ENCODE results near the gene AGBL4. TPM values are rescaled to one million over a fixed set of nuclear protein-coding genes. Genes with fewer than 3 reads are reported as not detected.
"Not testable (repeated sequence)": the region's sequence is repeated elsewhere in the genome, so short reads cannot be mapped to it uniquely, and the experiment has no call there.

AGBL4 gene
- total RNA-seq, 4 donors from 2014 or later = 0.13 TPM; not detected in 3

DNA sequence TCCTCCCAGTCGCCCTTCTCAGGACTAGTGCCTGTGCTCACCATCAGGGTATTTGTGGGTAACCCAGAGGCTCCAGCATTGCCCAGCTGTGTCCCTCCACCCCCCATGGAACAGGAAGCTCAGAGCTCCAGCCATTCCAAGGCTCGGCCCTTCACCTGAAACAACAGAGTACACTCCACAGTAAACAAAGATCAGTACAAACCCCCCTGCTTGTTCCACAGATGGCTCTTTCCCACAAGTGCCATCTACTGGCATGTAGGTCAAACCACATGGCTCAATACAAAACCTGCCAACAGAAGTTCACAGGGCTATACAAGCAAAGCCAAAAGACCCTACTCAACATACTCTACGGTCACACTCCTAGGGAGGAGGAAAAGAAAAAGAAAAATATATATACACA, 258.7 kb downstream of the AGBL4 start:
- Histone ChIP-seq H3K36me3 (no peaks in the 10 kb centered on the region), H3K27ac (replicated peaks in 1 of 4) (no peak overlapping the region), H3K9me3 (peaks cover 0 to 17% (median 4%) of the 10 kb centered on the region in 4 donors), H3K4me1 (no peaks in the 10 kb centered on the region), H3K4me3 (no peak overlapping the region), H3K27me3 (no peaks in the 10 kb centered on the region)
- 43% methylated on average over 3 of the region's 3 CpGs for WGBS
- TF ChIP-seq EP300 (IDR thresholded peaks at IDR 0.05) (no peak), POLR2A (IDR thresholded peaks at IDR 0.05; ENCODE audit: low read depth) (no peak), POLR2AphosphoS5 (IDR thresholded peaks at IDR 0.05) (no peak)
- TF ChIP-seq, protein P1, sequence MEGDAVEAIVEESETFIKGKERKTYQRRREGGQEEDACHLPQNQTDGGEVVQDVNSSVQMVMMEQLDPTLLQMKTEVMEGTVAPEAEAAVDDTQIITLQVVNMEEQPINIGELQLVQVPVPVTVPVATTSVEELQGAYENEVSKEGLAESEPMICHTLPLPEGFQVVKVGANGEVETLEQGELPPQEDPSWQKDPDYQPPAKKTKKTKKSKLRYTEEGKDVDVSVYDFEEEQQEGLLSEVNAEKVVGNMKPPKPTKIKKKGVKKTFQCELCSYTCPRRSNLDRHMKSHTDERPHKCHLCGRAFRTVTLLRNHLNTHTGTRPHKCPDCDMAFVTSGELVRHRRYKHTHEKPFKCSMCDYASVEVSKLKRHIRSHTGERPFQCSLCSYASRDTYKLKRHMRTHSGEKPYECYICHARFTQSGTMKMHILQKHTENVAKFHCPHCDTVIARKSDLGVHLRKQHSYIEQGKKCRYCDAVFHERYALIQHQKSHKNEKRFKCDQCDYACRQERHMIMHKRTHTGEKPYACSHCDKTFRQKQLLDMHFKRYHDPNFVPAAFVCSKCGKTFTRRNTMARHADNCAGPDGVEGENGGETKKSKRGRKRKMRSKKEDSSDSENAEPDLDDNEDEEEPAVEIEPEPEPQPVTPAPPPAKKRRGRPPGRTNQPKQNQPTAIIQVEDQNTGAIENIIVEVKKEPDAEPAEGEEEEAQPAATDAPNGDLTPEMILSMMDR (IDR thresholded peaks at IDR 0.05) = no peak
- DNase-seq (ENCODE audit: extremely low spot score) = no peak
- intact Hi-C loops (cut with DNase I) = no loop called here

DNA sequence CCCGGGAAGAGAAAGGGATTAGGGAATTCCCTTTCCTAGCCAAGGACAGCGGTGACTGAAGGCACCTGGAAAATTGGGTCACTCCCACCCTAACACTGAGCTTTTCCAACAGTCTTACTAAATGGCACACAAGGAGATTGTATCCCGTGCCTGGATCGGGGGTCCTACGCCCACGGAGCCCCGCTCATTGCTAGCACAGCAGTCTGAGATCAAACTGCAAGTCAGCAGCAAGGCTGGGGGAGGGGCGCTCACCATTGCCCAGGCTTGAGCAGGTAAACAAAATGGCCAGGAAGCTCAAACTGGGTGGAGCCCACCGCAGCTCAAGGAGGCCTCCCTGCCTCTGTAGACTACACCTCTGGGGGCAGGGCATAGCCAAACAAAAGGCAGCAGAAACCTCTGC, 285.6 kb downstream of the AGBL4 start:
- H3K27me3 ChIP-seq; H3K4me1 ChIP-seq; H3K4me3 ChIP-seq; H3K36me3 ChIP-seq; H3K27ac ChIP-seq (replicated peaks in 1 of 4); intact Hi-C loops (cut with DNase I); DNase-seq (ENCODE audit: extremely low spot score): not testable (repeated sequence)
- H3K9me3 ChIP-seq = peaks cover 0 to 14% (median 5%) of the 10 kb centered on the region in 4 donors
- WGBS = 97% methylated on average over 7 of the region's 9 CpGs

DNA sequence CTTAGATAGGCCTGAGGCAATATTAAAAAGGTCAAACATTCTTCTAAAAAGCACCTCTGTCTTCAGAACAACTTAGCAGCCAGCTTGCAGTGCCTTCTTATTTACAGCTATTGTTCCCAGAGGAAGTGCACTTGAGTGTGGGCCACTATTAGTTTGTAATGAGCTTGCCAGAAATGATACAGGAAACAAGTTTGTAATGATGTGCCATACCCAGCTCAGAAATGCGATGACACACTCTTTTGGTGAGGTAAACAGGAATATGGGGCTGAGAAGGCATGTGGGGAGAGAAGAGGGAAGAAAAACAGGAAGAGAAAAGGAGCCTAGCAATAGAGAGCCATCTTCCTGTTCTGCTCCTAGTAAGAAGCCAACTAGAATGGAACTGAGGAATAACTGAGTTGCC, 295.4 kb downstream of the AGBL4 start:
- TF ChIP-seq EP300 (IDR thresholded peaks at IDR 0.05) (no peak), POLR2AphosphoS5 (IDR thresholded peaks at IDR 0.05) (no peak), POLR2A (IDR thresholded peaks at IDR 0.05; ENCODE audit: low read depth) (no peak)
- TF ChIP-seq, protein P1 (IDR thresholded peaks at IDR 0.05) = no peak
- Histone ChIP-seq H3K4me3 (no peak overlapping the region), H3K9me3 (peaks cover 0 to 11% (median 2%) of the 10 kb centered on the region in 4 donors), H3K27ac (replicated peaks in 1 of 4) (no peak overlapping the region), H3K27me3 (no peaks in the 10 kb centered on the region), H3K4me1 (no peaks in the 10 kb centered on the region), H3K36me3 (no peaks in the 10 kb centered on the region)
- intact Hi-C loops (cut with DNase I) = no loop called here
- DNase-seq (ENCODE audit: extremely low spot score) = no peak
- WGBS = 35% methylated on average over 1 of the region's 1 CpG

DNA sequence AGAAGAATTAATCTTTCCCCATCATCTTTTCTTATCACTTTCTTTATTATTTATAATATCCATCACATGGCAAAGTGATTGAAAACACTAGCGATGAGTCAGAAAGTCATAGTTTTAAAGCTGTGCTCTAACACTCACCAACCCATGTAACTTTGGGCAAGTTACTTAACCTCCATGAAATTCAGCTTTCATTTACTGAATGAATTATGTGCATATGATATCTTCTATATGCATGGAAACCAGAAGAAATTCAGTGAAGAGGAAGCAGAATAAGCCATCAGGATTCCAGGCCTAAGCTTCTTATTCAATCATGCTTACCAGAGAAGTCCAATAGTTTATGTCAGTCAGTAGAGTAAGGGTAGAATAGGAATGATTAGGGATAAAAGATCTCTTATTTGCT, 300.1 kb downstream of the AGBL4 start:
- no peak overlapping the region for H3K4me3 ChIP-seq
- no peaks in the 10 kb centered on the region for H3K4me1 ChIP-seq
- intact Hi-C loops (cut with DNase I) = no loop called here
- H3K36me3 ChIP-seq = no peaks in the 10 kb centered on the region
- H3K9me3 ChIP-seq = no peaks in the 10 kb centered on the region
- no peak overlapping the region for H3K27ac ChIP-seq (replicated peaks in 1 of 4)
- TF ChIP-seq, protein P1 (IDR thresholded peaks at IDR 0.05) = no peak
- TF ChIP-seq POLR2A (IDR thresholded peaks at IDR 0.05; ENCODE audit: low read depth) = no peak
- TF ChIP-seq EP300 (IDR thresholded peaks at IDR 0.05) = no peak
- TF ChIP-seq POLR2AphosphoS5 (IDR thresholded peaks at IDR 0.05) = no peak
- 83% methylated on average over 1 of the region's 1 CpG for WGBS
- DNase-seq (ENCODE audit: extremely low spot score) = no peak
- H3K27me3 ChIP-seq = no peaks in the 10 kb centered on the region

DNA sequence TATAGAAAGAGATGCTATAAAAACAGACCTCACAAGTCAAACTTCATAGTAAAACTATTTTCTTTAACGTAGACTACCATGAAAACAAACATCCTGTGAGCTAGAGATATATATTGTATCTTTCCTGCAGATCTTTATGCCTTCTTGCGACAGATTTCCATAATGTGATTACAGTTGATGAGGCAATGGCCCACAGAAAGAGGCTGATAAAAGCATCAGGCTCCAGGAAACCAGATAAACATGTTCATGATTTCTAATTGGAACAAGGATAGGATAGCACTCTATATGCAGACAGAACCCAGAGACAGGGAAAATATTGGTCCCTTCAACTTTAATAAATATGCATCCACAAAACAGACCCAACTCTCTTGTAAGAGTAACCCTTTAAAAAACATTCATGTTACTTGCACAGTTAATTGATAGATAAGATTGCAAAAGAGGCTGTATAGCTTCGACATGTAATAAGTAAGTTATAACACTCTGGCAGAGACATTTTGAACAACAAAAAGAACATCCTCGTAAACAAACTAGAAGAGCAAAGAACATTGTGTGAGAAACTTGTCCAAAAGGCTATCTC, 329.4 kb downstream of the AGBL4 start:
- H3K36me3 ChIP-seq = no peaks in the 10 kb centered on the region
- intact Hi-C loops (cut with DNase I) = no loop called here
- no peaks in the 10 kb centered on the region for H3K27me3 ChIP-seq
- WGBS = 66% methylated on average over 4 of the region's 4 CpGs
- no peak for TF ChIP-seq POLR2AphosphoS5 (IDR thresholded peaks at IDR 0.05)
- TF ChIP-seq, protein P1 (IDR thresholded peaks at IDR 0.05) = no peak
- no peak for TF ChIP-seq EP300 (IDR thresholded peaks at IDR 0.05)
- no peak for TF ChIP-seq POLR2A (IDR thresholded peaks at IDR 0.05; ENCODE audit: low read depth)
- no peaks in the 10 kb centered on the region for H3K4me1 ChIP-seq
- H3K27ac ChIP-seq (replicated peaks in 1 of 4) = no peak overlapping the region
- H3K4me3 ChIP-seq = no peak overlapping the region
- no peak for DNase-seq (ENCODE audit: extremely low spot score)
- peaks cover 0 to 10% (median under 1%) of the 10 kb centered on the region in 4 donors for H3K9me3 ChIP-seq
